ENCODE data around the gene TRMT44.

TRMT44 gene

GRCh38 chr4:8471211-8471875, 30.8 kb downstream of the TRMT44 start:
- H3K27me3 ChIP-seq: no peaks in the 10 kb centered on the region
- H3K36me3 ChIP-seq: peaks cover 28% of the 10 kb centered on the region
- TF ChIP-seq CTCF (IDR thresholded peaks at IDR 0.05; ENCODE audit: low read depth, low read length): no peak
- H3K9me3 ChIP-seq: no peaks in the 10 kb centered on the region
- H3K4me1 ChIP-seq: no peaks in the 10 kb centered on the region
- no peak for DNase-seq
- no peak overlapping the region for H3K4me3 ChIP-seq (ENCODE audit: low read depth, low read length)

GRCh38 chr4:8472158-8472688, 31.6 kb downstream of the TRMT44 start:
- no peak for DNase-seq
- H3K4me3 ChIP-seq (ENCODE audit: low read depth, low read length): no peak overlapping the region
- H3K4me1 ChIP-seq: no peaks in the 10 kb centered on the region
- H3K27me3 ChIP-seq: no peaks in the 10 kb centered on the region
- H3K36me3 ChIP-seq: peaks cover 27% of the 10 kb centered on the region
- no peak for TF ChIP-seq CTCF (IDR thresholded peaks at IDR 0.05; ENCODE audit: low read depth, low read length)
- no peaks in the 10 kb centered on the region for H3K9me3 ChIP-seq

DNA sequence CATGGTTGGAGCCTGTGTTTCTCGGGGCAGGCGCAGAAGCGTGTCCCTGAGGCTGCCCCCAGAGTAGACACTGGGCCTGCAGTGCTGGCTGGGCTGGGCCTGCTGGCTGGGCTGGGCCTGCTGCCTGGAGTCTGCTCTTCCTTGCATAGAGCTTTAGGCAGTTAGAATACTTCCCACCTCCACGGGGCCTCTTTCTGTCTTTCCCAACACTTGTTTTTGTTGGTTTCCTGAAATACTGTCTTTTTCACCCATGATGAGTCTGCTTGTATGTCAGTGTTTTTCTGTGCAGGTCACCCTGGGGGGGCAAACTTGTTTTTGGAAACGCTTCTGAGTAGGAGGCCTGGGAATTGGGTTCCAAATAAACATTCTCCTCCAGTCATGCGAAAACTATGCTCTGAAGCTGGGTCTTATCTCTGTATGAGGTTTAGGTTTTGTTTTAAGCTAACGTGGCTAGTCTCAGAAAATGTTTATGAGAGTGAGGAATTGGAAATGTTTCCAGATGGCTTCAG, 32.2 kb downstream of the TRMT44 start:
- no peak for TF ChIP-seq CTCF (IDR thresholded peaks at IDR 0.05; ENCODE audit: low read depth, low read length)
- no peaks in the 10 kb centered on the region for H3K27me3 ChIP-seq
- H3K4me3 ChIP-seq (ENCODE audit: low read depth, low read length): no peak overlapping the region
- no peaks in the 10 kb centered on the region for H3K4me1 ChIP-seq
- no peaks in the 10 kb centered on the region for H3K9me3 ChIP-seq
- no peak for DNase-seq
- H3K36me3 ChIP-seq: peaks cover 27% of the 10 kb centered on the region

DNA sequence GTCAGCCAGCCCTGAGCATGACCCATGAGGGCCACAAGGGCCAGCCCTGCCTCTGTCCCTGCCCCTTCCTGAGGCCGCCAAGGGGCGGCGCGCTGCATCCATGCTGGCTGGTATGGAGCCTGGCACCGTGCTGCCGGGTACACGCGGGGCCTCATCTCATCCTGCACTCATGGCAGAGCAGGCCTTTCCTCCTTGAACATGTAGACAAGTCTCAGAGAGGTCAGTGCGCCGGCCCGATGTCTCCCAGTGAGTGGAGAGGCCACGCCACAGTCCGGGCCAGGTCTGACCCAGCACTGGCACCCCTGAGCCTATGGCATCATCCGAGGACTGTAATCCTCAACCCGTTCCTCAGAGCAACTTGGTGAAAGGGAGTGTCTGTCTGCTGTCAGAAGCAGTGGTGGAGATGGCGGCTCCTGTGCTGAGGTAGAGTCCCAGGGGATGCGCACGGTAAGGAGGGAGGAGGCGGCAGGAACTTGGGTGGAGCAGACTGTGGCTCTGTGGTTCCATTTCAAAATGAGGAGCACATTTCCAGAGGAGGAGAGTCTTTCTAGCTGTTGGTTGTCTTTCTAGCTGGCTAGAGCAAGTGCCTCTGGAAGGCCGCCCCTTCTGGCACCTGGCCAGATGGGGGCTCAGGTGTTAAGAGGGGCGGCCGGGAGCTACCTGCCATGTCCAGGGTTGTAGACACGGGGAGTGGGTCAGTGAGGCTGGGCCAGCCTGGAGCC, 32.8 kb downstream of the TRMT44 start:
- Histone ChIP-seq H3K36me3 (peaks cover 22% of the 10 kb centered on the region), H3K4me1 (no peaks in the 10 kb centered on the region)

GRCh38 chr4:8473920-8474590, 33.5 kb downstream of the TRMT44 start:
- no peaks in the 10 kb centered on the region for H3K9me3 ChIP-seq
- H3K4me3 ChIP-seq (ENCODE audit: low read depth, low read length): no peak overlapping the region
- no peaks in the 10 kb centered on the region for H3K27me3 ChIP-seq
- H3K4me1 ChIP-seq: no peaks in the 10 kb centered on the region
- DNase-seq: no peak
- no peak for TF ChIP-seq CTCF (IDR thresholded peaks at IDR 0.05; ENCODE audit: low read depth, low read length)
- H3K36me3 ChIP-seq: peaks cover 15% of the 10 kb centered on the region

More for the DNA sequence above, 32.8 kb downstream of the TRMT44 start:
- no peaks in the 10 kb centered on the region for H3K9me3 ChIP-seq
- no peak for DNase-seq
- TF ChIP-seq CTCF (IDR thresholded peaks at IDR 0.05; ENCODE audit: low read depth, low read length): no peak
- no peaks in the 10 kb centered on the region for H3K27me3 ChIP-seq
- no peak overlapping the region for H3K4me3 ChIP-seq (ENCODE audit: low read depth, low read length)

All from BE2C (cell line).